Neural cell (in vitro differentiated cells): ENCODE results near the gene ADGRG6. TPM values are rescaled to one million over a fixed set of nuclear protein-coding genes. Genes with fewer than 3 reads are reported as not detected.

Source experiments
- H2AFZ ChIP-seq: fragments of 200-600, 300-800 bp; sonication (generic), shearing (Covaris generic); 2 replicates; pipeline ENCODE4 v1.6.0; 2014; ENCODE audit warnings: low read depth, mild to moderate bottlenecking, antibody characterized with exemption, low read length, moderate library complexity
- H3F3A ChIP-seq: fragments of 200-600 bp; shearing (Covaris generic); 2 replicates; pipeline ENCODE4 v1.6.1; 2016; ENCODE audit warnings: mild to moderate bottlenecking, moderate library complexity, mixed read lengths, antibody characterized with exemption, low read length; ENCODE audit not compliant: insufficient read depth, poor library complexity, severe bottlenecking
- H3K27ac ChIP-seq: fragments of 200-600, 300-800 bp; sonication (generic), shearing (Covaris generic); 2 replicates; pipeline ENCODE4 v1.5.1; 2014; ENCODE audit warnings: mild to moderate bottlenecking, low read length, moderate library complexity
- H3K27me3 ChIP-seq: fragments of 300-800, 200-600 bp; sonication (generic), shearing (Covaris generic); 2 replicates; pipeline ENCODE4 v1.6.0; 2014; ENCODE audit warnings: mild to moderate bottlenecking, low read depth, low read length, moderate library complexity; ENCODE audit not compliant: insufficient read depth
- H3K36me3 ChIP-seq: fragments of 300-800, 200-600 bp; sonication (generic), shearing (Covaris generic); 2 replicates; pipeline ENCODE4 v1.5.1; 2014; ENCODE audit warnings: mild to moderate bottlenecking, antibody characterized with exemption, low read length, moderate library complexity; ENCODE audit not compliant: insufficient read depth
- H3K4me2 ChIP-seq: fragments of 300-800, 200-600 bp; sonication (generic), shearing (Covaris generic); 2 replicates; pipeline ENCODE4 v1.6.0; 2014; ENCODE audit warnings: mild to moderate bottlenecking, low read length
- H3K4me3 ChIP-seq: fragments of 300-800, 200-600 bp; sonication (generic), shearing (Covaris generic); 2 replicates; pipeline ENCODE4 v1.5.1; 2014; ENCODE audit warnings: mild to moderate bottlenecking, low read length, moderate library complexity
- H3K79me2 ChIP-seq: fragments of 200-600 bp; shearing (Covaris generic); replicated peaks from 2 replicates; pipeline ENCODE4 v1.6.0; 2014; ENCODE audit warnings: mild to moderate bottlenecking, low read length, moderate library complexity; ENCODE audit not compliant: insufficient read depth
- H3K9ac ChIP-seq: fragments of 300-800, 200-600 bp; sonication (generic), shearing (Covaris generic); 2 replicates; pipeline ENCODE4 v1.6.1; 2016; ENCODE audit warnings: mild to moderate bottlenecking, low read length, mixed read lengths
- H3K9me2 ChIP-seq: fragments of 200-600 bp; shearing (Covaris generic); 2 replicates; pipeline ENCODE4 v1.6.1; 2016; ENCODE audit warnings: mild to moderate bottlenecking, low read length, mixed read lengths; ENCODE audit not compliant: insufficient read depth
- H3K9me3 ChIP-seq: fragments of 200-600, 300-800 bp; sonication (generic), shearing (Covaris generic); 2 replicates; pipeline ENCODE4 v1.6.1; 2016; ENCODE audit warnings: mild to moderate bottlenecking, mixed run types, low read length, moderate library complexity, mixed read lengths
- H4K20me1 ChIP-seq: fragments of 200-600 bp; shearing (Covaris generic); 2 replicates; pipeline ENCODE4 v1.6.1; 2016; ENCODE audit warnings: mild to moderate bottlenecking, mixed run types; ENCODE audit not compliant: insufficient read depth
- CTCF ChIP-seq: fragments of 450-650 bp; IDR thresholded peaks from 2 replicates; pipeline ENCODE4 v1.5.1; 2014; ENCODE audit warnings: antibody characterized with exemption, mild to moderate bottlenecking, moderate library complexity; ENCODE audit not compliant: poor library complexity, severe bottlenecking
- EP300 ChIP-seq: fragments of 450-650 bp; conservative IDR thresholded peaks from 2 replicates; pipeline ENCODE4 v1.6.1; 2014; ENCODE audit warnings: antibody characterized with exemption, mild to moderate bottlenecking, moderate library complexity; ENCODE audit not compliant: poor library complexity, severe bottlenecking
- EZH2 ChIP-seq: fragments of 200-600, 300-800 bp; shearing (Covaris generic), sonication (generic); IDR thresholded peaks from 2 replicates; pipeline ENCODE4 v1.6.1; 2014; ENCODE audit warnings: antibody characterized with exemption, low read length, borderline replicate concordance, mild to moderate bottlenecking; ENCODE audit not compliant: insufficient read depth, poor library complexity, severe bottlenecking
- MXI1 ChIP-seq: fragments of 450-650 bp; conservative IDR thresholded peaks from 2 replicates; pipeline ENCODE4 v1.6.1; 2014; ENCODE audit warnings: antibody characterized with exemption, mild to moderate bottlenecking; ENCODE audit not compliant: poor library complexity, severe bottlenecking
- RAD21 ChIP-seq: fragments of 450-650 bp; conservative IDR thresholded peaks from 2 replicates; pipeline ENCODE4 v1.6.1; 2014; ENCODE audit warnings: antibody characterized with exemption, mild to moderate bottlenecking, moderate library complexity
- REST ChIP-seq: IDR thresholded peaks from 2 replicates; pipeline ENCODE4 v1.6.1; 2012; ENCODE audit warnings: borderline replicate concordance
- SMC3 ChIP-seq: fragments of 450-650 bp; conservative IDR thresholded peaks from 2 replicates; pipeline ENCODE4 v1.6.1; 2014; ENCODE audit warnings: antibody characterized with exemption, mild to moderate bottlenecking, moderate library complexity; ENCODE audit not compliant: poor library complexity
- TAF1 ChIP-seq: IDR thresholded peaks from 2 replicates; pipeline ENCODE4 v1.6.1; 2012; ENCODE audit warnings: low read depth
- polyA plus RNA-seq: library from polyadenylated mRNA; depleted of rRNA; stranded (reverse); fragments of >200 nt; gene quantifications from 2 replicates; pipeline ENCODE4 v1.2.3, GENCODE V29; 2014

ADGRG6 gene
- polyA plus RNA-seq, 1 donor from 2014 or later, result 0.37 TPM

- H3K9ac ChIP-seq, result peak overlapping the region; percentile 45
- no peak overlapping the region for H3K27ac ChIP-seq
- no peak overlapping the region for H2AFZ ChIP-seq
These were observed 803 bp upstream of the ADGRG6 start for GRCh38 chr6:142300758-142301650.

GRCh38 chr6:142302421-142303175 lies 791 bp downstream of the ADGRG6 start:
- Histone ChIP-seq H3K9ac (no peak overlapping the region), H3K4me2 (no peak overlapping the region), H3K9me2 (no peaks in the 10 kb centered on the region), H3K27ac (no peak overlapping the region), H3K4me3 (peak overlapping the region; percentile 74), H2AFZ (no peak overlapping the region), H3K79me2 (no peaks in the 10 kb centered on the region), H3K27me3 (peaks cover 37% of the 10 kb centered on the region), H3F3A (no peaks in the 10 kb centered on the region), H4K20me1 (no peaks in the 10 kb centered on the region), H3K9me3 (no peaks in the 10 kb centered on the region), H3K36me3 (no peaks in the 10 kb centered on the region)
- TF ChIP-seq RAD21 (no peak), MXI1 (no peak), EZH2 (no peak), REST (no peak), EP300 (no peak), SMC3 (no peak), TAF1 (no peak), CTCF (no peak)

More at GRCh38 chr6:142300758-142301650, 803 bp upstream of the ADGRG6 start:
- peak overlapping the region; percentile 74 for H3K4me3 ChIP-seq
- peaks cover 37% of the 10 kb centered on the region for H3K27me3 ChIP-seq
- H3K9me2 ChIP-seq, result no peaks in the 10 kb centered on the region
- no peak for TF ChIP-seq MXI1
- TF ChIP-seq TAF1, result no peak
- TF ChIP-seq EZH2, result peak; percentile 49
- no peaks in the 10 kb centered on the region for H3K36me3 ChIP-seq
- no peaks in the 10 kb centered on the region for H3K9me3 ChIP-seq
- no peaks in the 10 kb centered on the region for H4K20me1 ChIP-seq
- no peaks in the 10 kb centered on the region for H3K79me2 ChIP-seq
- H3F3A ChIP-seq, result no peaks in the 10 kb centered on the region
- peak overlapping the region; percentile 17 for H3K4me2 ChIP-seq
